T-helper 9 cell (primary cell): ENCODE results near the gene GGCT.
"Not testable (repeated sequence)": the region's sequence is repeated elsewhere in the genome, so short reads cannot be mapped to it uniquely, and the experiment has no call there.

Experiments used
- DNase-seq: peaks from one replicate; pipeline ENCODE4 v3.0.0-alpha.2; 2020
- total RNA-seq, 2 donors: gene quantifications; one replicate each; lab custom pipeline; 2026; lab: John Stamatoyannopoulos, UW

The GGCT gene, protein sequence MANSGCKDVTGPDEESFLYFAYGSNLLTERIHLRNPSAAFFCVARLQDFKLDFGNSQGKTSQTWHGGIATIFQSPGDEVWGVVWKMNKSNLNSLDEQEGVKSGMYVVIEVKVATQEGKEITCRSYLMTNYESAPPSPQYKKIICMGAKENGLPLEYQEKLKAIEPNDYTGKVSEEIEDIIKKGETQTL
- total RNA-seq, result 2.4 to 6.6 reads per million in 2 donors

DNA sequence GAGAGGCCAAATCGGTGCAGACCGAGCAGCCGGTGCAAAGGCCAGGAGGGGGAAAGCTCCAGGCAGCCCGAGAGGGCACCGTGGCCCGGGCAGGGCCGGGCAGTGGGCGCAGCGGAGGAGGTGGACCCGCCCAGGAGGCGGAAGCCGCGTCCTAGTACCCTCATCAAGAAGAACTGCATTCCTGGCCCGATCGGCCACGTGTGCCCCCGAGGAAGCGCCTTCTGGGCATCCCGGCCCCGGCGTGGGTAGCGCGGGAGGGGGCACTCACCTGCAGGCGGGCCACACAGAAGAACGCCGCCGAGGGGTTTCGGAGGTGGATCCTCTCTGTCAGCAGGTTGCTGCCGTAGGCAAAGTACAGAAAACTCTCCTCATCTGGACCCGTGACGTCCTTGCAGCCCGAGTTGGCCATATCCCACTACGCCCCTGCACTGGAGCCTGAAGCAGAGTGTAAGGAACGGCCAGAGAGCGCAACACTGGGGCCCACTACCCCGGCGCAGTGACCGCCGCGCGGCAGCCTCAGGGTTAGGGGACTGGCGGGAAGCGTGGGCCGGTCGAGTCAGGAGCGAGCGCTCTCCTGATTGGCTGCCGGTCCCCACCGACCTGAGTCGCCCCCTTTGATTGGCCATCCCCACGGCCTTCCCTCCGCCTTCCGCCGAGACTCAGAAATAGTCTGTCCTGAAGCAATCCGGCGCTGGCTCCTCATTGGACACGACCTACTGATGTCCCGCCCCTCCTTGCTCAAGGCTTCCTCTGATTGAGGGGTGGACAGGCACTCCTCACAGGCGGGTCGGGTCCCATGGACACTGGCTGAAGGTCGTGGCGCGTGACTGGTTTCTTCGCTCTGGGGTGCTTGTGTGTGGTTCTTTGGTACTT is at the start of gene GGCT:
Gene GGCT (minus strand): TSS at position 529 of the 873 bp plus-strand sequence. CDS start 120 bp downstream, at position 409.
- peak; percentile 94 for DNase-seq

DNA sequence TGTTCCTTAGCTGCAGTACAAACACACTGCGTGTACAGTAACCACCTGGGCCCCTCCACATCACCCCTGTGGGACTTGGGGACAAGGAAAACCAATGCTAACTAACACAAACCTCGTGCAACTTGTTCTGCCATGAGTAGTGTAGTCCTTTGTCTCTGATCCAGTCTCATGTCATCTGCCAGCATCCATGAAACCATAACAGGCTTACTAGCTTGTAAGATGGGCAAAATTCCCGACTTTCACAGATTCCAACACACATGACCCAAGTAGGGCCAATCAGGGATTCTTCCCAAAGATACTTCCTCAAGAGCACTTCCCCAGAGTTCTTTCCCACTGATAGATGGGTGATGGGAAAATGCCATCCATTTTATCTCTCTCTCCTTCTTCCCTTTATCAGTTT is 48.9 kb upstream of the GGCT start:
- no peak for DNase-seq

DNA sequence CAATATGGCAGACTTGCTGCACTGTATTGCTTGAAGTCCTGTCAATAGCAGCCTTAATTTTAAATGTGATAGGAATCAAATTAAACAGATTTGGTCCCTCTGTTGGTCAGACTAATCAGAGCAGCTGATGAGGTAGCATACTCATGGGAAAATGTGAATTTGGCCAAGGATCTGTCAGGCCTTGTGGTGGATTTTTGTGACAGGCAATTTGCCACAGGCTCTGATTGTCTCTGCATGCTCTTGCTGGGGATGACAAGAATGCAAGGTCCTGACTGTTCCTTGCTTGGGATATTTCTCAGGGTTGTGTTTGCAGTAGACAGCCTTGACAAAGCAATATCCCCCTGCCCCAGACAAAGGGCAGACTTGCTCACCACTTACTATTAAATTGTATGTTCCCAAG is 48.5 kb upstream of the GGCT start:
- DNase-seq, result no peak

DNA sequence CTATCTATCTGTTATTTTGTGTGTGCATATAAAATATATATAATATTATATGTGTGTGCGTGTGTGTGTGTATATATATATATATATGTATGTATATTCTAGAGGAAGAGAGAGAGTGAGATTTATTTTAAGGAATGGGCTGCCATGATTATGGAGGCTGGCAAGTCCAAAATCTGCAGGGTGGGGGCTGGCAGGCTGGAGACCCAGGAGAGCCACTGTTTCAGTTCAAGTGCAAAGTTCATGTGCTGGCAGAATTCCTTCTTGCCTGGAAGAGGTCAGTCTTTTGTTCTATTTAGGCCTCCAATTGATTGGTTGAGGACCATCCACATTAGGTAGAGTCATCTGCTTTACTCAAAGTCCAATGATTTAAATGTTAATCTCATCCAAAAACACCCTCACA is 47.7 kb upstream of the GGCT start:
- DNase-seq, result no peak

DNA sequence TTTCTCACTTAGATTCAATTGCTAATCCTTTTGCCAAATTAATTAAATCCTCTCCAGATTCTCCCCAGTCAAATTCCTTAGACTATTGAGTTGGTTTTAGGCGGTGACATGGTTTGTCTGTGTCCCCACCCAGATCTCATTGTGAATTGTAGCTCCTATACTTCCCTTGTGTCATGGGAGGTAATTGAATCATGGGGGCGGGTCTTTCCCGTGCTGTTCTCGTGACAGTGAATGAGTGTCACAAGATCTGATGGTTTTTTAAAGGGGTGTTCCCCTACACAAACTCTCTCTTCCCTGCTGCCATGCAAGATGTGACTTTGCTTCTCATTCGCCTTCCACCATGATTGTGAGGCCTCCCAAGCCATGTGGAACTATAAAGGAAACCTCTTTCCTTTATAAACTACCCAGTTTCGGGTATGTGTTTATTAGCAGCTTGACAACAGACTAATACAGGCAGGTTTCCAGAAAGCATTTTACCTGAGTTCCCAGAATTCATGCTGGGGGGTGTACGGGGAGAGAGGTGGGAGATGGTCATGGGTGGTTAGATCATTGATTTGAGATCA is 45.4 kb upstream of the GGCT start:
- DNase-seq, result no peak

DNA sequence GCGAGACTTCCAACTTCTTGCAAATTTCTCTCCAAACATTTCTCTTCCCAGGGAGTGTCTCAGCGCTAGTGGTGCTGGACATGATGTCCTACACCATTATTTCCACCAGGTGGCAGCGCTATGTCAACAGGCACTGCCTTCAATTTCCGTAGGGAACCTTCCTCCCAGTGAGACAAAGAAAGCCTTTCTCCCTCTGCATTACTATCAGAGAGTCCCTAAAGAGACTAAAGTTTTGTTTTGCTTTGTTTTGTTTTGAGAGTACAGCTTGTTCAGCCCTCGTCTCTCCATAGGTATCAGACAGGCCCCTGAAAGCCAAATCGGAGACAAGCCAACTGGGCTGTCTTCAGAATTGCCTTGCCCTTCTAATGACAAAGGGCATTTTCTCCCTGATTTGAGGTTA is 44.2 kb upstream of the GGCT start:
- DNase-seq, result peak; percentile 10

DNA sequence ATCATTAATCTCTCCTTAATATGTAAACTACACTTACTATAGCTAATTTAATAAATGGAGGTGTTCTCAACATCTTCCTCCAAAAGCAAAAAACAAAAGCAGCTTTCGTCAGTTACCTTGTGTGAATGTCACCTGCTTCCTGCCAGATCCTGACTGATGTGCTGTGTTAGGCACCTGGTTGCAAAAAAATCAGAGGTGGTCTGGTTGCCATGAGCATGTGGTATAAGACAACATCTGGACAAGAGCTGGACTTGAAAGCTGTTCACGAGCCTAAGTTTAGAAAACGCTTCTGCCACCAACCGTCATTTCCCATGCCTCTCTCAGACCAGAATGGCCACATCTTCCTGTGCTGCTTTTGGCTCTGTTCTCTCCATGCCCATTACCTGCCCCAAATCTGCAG is 42.0 kb upstream of the GGCT start:
- no peak for DNase-seq

DNA sequence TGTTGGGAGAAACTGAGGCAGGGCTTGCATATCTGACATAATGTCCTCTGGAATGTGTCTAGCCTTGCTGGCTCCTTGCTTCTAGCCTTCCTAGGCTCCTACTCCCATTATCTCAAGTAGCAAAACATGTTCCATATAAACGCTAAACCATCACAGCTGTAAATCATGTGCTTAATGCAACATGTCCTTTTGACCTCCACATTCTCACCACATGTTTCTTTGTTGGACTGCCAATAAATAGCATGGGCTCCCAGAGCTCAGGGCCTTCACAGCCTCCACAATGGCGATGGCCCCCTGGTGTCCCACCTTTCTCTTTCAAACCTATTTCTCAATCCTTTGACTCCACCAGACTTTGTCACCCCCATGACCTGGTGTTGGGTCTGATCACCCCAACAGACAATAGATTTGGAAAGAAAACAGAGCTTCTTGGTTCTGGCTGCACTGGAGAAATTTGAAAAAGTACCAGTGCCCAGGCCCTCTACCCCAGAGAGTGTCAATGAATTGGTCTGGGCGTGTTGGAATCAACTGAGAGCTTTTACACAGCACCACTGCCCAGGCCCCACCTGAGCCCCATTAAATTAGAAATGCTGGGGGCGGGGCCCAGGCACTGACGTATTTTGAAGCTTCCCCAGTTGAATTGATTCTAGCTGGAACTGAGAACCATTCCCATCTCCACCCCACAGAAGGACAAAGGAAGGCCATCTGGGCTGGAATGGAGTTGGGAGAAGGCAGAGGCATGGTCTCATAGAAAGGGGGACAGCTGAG is 41.3 kb upstream of the GGCT start:
- DNase-seq, result no peak

DNA sequence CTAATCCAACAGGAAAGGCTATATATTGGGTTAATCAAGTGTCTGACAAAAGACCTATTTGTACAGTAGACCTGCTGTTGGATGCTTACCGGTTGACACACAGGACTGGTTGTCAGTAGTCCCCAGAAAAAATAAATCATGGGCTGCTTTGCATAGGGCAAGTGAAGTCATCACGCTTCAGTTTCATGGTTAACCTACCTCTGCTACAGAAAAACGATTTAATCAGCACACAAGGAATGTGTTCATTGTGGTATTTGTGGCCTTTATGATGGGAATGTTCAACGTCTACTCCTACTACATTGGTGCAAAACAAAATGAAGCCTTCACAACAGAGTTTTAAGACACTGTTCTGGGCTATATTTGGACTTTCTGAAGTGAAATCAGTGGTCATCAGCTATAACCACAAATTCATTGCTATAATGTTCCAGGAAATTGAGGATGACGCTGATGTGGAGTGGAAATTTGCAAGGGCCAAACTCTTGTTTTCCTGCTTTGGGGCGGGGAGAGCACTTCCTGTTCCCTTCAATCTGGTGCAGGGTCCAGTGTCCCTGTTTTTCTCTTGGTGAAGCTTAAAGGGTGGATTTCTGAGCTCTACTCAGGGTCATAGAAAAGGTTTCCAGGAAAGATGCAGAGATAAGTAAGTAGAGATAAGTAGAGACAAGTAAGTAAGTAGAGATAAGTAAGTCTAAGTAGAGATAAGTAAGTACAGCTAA is 39.3 kb upstream of the GGCT start:
- no peak for DNase-seq

DNA sequence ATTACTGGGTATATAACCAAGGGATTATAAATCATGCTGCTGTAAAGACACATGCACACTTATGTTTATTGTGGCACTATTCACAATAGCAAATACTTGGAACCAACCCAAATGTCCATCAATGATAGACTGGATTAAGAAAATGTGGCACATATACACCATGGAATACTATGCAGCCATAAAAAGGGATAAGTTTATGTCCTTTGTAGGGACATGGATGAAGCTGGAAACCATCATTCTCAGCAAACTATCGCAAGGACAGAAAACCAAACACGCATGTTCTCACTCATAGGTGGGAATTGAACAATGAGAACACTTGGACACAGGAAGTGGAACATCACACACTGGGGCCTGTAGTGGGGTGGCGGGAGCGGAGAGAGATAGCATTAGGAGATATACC is 38.5 kb upstream of the GGCT start:
- not testable (repeated sequence) for DNase-seq

DNA sequence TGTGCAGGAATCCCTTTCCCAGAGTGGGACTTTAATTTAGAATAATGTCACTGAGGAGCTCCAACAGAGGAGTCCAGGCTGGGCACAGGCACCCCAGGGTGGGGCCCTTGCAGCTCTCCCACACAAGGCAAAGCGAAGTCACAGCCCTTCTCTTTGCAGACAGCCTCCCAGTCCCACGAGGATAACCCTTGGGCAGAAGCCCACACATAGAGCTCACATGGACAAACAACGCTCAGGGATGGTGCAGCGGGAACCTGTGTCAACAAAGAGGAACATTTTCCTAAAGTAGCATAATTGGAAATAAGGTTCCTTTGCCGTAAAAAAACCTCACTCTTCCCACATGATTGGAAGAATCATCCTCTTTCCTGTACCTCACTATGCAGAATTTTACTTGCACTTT is 29.3 kb upstream of the GGCT start:
- DNase-seq, result no peak

DNA sequence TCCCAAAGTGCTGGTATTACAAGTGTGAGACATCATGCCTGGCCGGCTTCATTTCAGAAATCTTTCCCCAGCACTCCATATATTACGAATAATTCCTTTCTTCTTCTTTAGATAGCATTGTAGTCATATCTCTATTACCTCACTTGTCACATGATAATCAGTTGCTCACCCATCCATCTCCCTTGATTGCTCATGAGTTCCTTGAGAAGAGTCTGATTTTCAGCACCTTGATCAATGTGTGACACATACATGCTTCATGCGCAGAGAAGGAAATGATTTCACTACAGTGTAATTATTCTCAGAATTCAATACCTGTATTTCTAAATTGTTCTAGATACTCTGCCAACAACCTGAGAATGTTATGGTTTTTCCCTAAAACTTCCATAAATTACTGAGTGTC is 26.7 kb upstream of the GGCT start:
- no peak for DNase-seq

DNA sequence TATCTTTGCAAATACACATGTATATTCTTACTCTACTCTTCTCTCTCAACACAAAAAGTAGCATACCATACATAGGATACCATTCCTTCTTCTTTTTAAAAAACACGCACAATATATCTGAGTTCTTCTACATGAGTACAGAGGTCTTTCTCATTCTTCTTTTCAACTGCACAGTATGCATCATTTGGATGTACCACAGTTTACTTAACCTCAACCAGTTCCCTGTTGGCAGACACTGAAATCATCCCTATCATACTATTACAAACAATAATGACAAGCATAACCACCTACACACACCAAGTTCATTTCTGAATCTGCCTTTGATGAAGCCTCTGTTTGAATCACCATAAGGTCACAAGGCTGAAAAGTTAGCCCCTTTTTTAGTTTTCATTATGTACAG is 25.7 kb upstream of the GGCT start:
- DNase-seq, result no peak

DNA sequence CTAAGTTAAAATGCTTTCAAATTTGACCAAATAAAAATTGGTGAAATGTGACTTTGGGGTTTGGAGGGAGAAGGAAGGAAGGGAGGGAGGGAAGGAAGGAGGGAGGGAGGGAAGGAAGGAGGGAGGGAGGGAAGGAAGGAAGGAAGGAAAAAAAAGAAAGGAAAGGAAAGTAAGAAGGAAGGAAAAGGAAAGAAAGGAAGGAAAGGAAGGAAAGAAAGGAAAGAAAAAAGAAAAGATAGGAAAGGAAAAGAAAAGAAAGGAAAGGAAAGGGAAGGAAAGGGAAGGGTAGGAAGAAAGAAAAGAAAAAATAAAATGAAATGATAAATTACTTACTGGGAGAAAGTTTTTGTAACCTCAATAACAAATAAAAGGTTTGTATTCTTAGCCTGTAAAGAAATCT is 24.1 kb upstream of the GGCT start:
- no peak for DNase-seq

DNA sequence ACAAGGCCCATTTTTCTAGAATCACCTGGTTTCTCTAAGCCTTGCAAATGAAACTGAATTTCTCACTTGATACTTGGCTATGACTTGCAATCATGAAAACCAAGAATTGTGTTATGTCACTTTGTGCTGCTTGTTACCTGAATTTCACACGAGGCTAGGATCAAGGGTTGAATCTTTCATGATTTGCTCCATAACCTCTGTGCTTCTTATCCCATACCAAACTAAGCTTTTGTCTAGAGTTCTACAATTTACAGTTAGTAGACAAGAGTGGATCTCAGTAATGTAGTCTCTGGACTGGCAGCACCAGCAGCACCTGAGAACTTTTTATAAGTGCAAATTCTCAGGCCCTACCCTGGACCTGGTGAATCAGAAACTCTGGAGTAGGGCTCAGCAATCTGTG is 22.7 kb upstream of the GGCT start:
- not testable (repeated sequence) for DNase-seq

DNA sequence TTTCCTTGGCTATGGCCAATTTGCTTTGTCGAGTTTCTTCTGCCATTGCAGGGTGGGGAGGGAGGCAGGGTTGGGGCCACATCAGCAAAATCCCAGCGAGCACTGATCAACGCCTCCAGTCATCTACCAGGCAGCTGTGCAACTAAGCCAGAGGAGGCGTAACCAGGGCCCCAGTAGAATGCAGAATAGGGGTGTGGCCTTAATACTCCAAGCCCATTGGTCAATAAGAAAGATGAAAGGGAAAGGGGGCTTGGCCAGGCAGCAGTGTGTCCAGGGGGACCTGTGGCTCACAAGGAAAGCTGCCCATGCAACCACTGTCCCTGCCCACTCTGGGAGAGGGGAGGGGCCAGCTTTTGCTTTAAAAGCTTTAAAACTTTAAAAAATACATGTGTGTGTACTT is 21.5 kb upstream of the GGCT start:
- no peak for DNase-seq

DNA sequence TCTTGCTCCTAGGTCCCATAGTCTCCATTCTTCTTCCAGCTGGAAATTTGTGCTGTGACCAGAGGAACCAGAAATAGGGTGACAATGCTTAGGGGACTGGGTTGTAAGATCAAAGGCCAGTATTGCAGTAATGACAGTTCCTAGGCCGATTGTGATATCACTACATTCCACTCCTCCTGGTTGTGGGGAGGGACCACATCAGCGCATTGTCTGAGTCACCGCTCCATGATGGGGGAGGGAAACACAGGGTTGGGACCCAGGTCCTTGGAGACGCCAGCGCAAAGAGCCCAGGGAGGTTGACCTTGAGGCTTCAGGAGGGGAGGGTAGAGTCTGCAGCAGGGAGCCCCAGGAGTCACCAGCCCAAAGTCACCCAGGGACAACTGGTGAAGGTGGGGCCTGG is 20.8 kb upstream of the GGCT start:
- no peak for DNase-seq

DNA sequence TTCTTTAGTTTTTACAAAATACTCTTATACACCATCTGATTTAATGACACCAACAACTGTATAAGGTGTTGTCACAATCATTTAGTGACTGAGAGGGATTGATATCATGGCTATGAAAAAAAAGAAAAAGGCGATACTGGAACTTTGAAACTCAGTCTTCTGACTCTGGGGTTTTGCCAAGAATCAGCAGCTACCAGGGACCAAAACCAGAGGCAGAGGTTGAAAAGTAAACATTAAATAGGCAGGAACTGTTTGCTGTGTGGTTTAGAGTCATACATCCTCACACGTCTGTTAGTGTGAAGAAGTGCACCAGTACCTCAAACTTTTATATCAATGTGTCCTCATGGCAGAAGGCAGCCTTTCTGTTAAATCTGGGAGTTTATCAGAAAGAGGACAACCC is 19.9 kb upstream of the GGCT start:
- DNase-seq, result no peak

DNA sequence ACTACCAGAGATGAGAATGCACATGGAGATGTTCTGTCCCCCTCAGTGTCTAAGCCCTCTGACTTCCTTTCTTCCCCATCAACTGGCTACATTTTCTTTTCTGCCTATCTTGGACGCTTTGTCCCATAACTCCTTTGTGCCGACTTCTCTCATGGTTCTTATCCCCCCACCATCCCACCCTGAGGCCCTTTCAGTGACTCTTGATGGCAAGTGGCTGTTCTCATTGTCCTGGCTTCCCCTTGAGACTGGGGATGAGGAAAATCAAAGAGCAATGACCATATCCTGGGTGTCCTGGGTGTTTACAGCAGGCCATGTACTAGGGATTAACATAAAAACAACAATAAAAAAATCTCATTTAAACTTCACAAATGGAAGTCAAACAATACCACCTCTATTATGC is 18.8 kb upstream of the GGCT start:
- no peak for DNase-seq

DNA sequence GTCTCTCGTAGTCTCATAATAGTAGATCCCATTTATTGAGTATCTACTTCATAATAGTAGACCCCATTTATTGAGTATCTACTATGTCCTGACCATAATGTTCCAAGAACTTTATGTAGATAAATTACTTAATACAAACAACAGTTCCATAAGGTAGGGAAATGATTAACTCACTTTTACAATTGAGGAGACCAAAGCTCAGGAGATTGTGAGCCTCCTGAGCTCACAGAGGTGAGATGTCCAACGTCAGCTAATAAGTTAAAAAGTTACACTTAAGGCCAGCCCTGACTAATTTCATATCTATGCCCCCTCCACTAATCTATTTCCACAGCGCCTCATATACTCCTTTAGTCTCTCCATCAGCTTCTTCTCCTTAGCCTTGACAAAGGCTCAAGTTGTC is 17.5 kb upstream of the GGCT start:
- DNase-seq, result no peak

DNA sequence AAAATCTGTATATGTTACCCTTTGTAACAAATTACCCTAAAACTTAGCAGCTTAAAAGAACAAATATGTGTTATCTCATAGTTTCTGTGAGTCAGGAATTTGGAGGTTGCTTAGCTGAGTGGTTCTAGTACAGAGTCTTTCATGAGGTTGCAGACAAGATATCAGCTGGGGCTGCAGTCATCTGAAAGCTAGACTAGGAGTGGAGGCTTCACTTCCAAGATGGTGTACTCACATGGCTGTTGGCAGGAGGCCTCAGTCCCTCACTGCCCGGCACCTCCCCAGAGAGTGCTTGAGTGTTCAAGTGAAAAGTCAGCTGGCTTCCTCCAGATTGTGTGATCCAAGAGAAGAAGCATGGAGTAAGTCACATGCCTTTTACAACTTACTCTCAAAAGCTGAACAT is 16.9 kb upstream of the GGCT start:
- no peak for DNase-seq

DNA sequence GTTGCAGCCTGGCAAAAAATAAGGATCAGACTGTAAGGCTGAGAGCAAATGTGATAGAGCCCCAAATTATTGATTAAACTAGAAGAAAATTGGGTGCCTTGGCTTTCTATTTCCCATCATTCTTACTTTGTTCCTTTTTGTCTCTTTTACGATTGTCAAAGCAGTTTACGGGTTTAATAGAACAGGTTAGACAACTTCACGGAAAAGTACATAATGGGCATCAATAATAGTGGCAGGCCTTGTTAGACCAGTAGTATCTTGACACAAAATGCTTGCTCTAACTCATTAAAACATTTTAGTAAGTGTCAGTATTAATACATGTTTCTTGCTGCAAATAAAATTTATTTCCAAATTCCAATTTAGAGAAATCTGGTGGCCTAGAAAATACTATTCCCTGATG is 14.5 kb upstream of the GGCT start:
- DNase-seq, result no peak

DNA sequence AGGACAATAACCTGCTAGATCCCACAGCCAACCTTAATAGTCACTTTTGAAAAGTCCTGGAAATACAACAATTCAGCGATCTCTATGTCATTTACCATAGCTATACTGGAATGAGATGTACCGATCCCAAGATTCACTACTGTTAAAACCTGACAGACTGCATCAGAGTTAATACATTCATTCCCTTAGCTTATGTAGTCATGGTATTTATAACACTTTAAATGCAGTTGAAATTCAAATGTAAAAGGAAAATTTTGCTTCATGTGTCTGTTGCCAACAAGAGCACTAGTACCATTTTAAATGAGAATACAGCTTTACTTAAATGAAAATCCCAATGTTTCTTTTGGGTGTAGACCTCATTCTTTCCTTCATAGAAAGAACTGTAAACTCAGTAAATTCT is 11.1 kb upstream of the GGCT start:
- DNase-seq, result no peak
